HepG2 (cell line): Measurements from ENCODE around the gene CPT1B. TPM values are rescaled to one million over a fixed set of nuclear protein-coding genes. Genes with fewer than 3 reads are reported as not detected.
A peak's percentile ranks its signal among the peaks of the same experiment; 100 is the strongest.

ENCODE experiments used
- ARHGAP35 ChIP-seq: sonication (generic); formaldehyde crosslinking; IDR thresholded peaks from 2 replicates; pipeline ENCODE4 v1.9.0; 2022; ENCODE audit warnings: mild to moderate bottlenecking, inconsistent platforms, moderate library complexity, missing genetic modification reagents, borderline replicate concordance
- FOXP1 ChIP-seq, 2 experiments: fragments of 450-650 bp in 1 of 2; IDR thresholded peaks; 2 replicates each; pipeline ENCODE4 v1.6.1; 2017 to 2018; ENCODE audit warnings: antibody characterized with exemption in 1 of 2
- HES4 ChIP-seq: sonication (generic); formaldehyde crosslinking; IDR thresholded peaks from 2 replicates; pipeline ENCODE4 v1.9.0; 2021; ENCODE audit warnings: mild to moderate bottlenecking, missing genetic modification reagents, borderline replicate concordance
- HNRNPUL1 ChIP-seq: fragments of 200-400 bp; formaldehyde crosslinking; IDR thresholded peaks from 2 replicates; pipeline ENCODE4 v1.6.1; 2017; ENCODE audit warnings: low read depth, mild to moderate bottlenecking, low read length, moderate library complexity
- KDM5B ChIP-seq: sonication (generic); formaldehyde crosslinking; IDR thresholded peaks from 2 replicates; pipeline ENCODE4 v1.4.0; 2020; ENCODE audit warnings: missing genetic modification reagents, mild to moderate bottlenecking, borderline replicate concordance
- MAFG ChIP-seq: sonication (generic); formaldehyde crosslinking; IDR thresholded peaks from 2 replicates; pipeline ENCODE4 v1.5.1; 2020; ENCODE audit warnings: mild to moderate bottlenecking, missing genetic modification reagents
- MTF1 ChIP-seq: sonication (generic); formaldehyde crosslinking; IDR thresholded peaks from 2 replicates; pipeline ENCODE4 v1.5.0; 2020; ENCODE audit warnings: missing genetic modification reagents
- NBN ChIP-seq: fragments of 450-650 bp; conservative IDR thresholded peaks from 2 replicates; pipeline ENCODE4 v1.6.1; 2017
- RFX1 ChIP-seq: fragments of 450-650 bp; IDR thresholded peaks from 2 replicates; pipeline ENCODE4 v1.6.1; 2017
- RXRB ChIP-seq: IDR thresholded peaks from 2 replicates; pipeline ENCODE4 v1.6.1; 2016; ENCODE audit warnings: borderline replicate concordance, missing genetic modification reagents, missing compliant biosample characterization
- SMARCE1 ChIP-seq: fragments of 450-650 bp; IDR thresholded peaks from 2 replicates; pipeline ENCODE4 v1.6.1; 2017; ENCODE audit warnings: borderline replicate concordance
- SP4 ChIP-seq: sonication (generic); formaldehyde crosslinking; IDR thresholded peaks from 2 replicates; pipeline ENCODE4 v1.8.1; 2023; ENCODE audit warnings: mild to moderate bottlenecking, missing genetic modification reagents
- SRY ChIP-seq: sonication (generic); formaldehyde crosslinking; IDR thresholded peaks from 2 replicates; pipeline ENCODE4 v1.8.0; 2022; ENCODE audit warnings: mild to moderate bottlenecking, missing genetic modification reagents
- ZFP90 ChIP-seq: sonication (generic); formaldehyde crosslinking; IDR thresholded peaks from 2 replicates; pipeline ENCODE4 v1.8.0; 2022; ENCODE audit warnings: missing genetic modification reagents, mild to moderate bottlenecking, inconsistent platforms, borderline replicate concordance
- ZKSCAN1 ChIP-seq: fragments of 150-350 bp; IDR thresholded peaks from 2 replicates; pipeline ENCODE4 v1.6.1; 2014; ENCODE audit warnings: low read length
- ZNF260 ChIP-seq: sonication (generic); formaldehyde crosslinking; IDR thresholded peaks from 2 replicates; pipeline ENCODE4 v1.4.0; 2020; ENCODE audit warnings: missing genetic modification reagents, low read depth, mild to moderate bottlenecking, borderline replicate concordance
- ZNF44 ChIP-seq: sonication (generic); formaldehyde crosslinking; IDR thresholded peaks from 2 replicates; pipeline ENCODE4 v1.5.1; 2020; ENCODE audit warnings: mild to moderate bottlenecking, missing genetic modification reagents
- ZNF451 ChIP-seq: sonication (generic); formaldehyde crosslinking; IDR thresholded peaks from 2 replicates; pipeline ENCODE4 v1.5.0; 2020; ENCODE audit warnings: mild to moderate bottlenecking, missing genetic modification reagents
- ZNF629 ChIP-seq: sonication (generic); formaldehyde crosslinking; conservative IDR thresholded peaks from 2 replicates; pipeline ENCODE4 v1.5.0; 2020; ENCODE audit warnings: missing genetic modification reagents
- ZNF761 ChIP-seq: sonication (generic); formaldehyde crosslinking; conservative IDR thresholded peaks from 2 replicates; pipeline ENCODE4 v1.4.0; 2020; ENCODE audit warnings: mild to moderate bottlenecking, missing genetic modification reagents
- ZNF800 ChIP-seq: sonication (generic); formaldehyde crosslinking; IDR thresholded peaks from 2 replicates; pipeline ENCODE4 v1.4.0; 2020; ENCODE audit warnings: missing genetic modification reagents
- polyA plus RNA-seq, 8 experiments: library from polyadenylated mRNA; depleted of rRNA in 3 of 8; stranded (reverse) in 7 of 8; unstranded in 1 of 8; fragments of >200 nt; fragmentation: Illumina TruSeq in 4 of 8; extraction: Trizol in 4 of 8; gene quantifications; 2 replicates each; pipeline versions ENCODE4 v1.2.1 to v1.2.3, GENCODE V29; 2011 to 2016; ENCODE audit warnings: low read depth in 4 of 8, missing spikeins in 1 of 8, mixed read lengths in 1 of 8; ENCODE audit not compliant: insufficient read depth in 1 of 8
- total RNA-seq, 5 experiments: library from RNA; depleted of rRNA; stranded (reverse); fragments of >200 nt; fragmentation: Illumina TruSeq; extraction: Trizol; gene quantifications; 2 replicates each; pipeline ENCODE4 v1.2.3, GENCODE V29; 2016; ENCODE audit warnings: low read depth in 1 of 5
- TF ChIP-seq, protein P1 (sequence below): sonication (generic); formaldehyde crosslinking; IDR thresholded peaks from 2 replicates; pipeline ENCODE4 v1.4.0; 2020; ENCODE audit warnings: missing genetic modification reagents
- TF ChIP-seq, protein P2 (sequence below): sonication (generic); formaldehyde crosslinking; IDR thresholded peaks from 2 replicates; pipeline ENCODE4 v1.5.0; 2020; ENCODE audit warnings: mild to moderate bottlenecking, missing genetic modification reagents

The CPT1B gene
- total and polyA plus RNA-seq, 2 of the 13 experiments (the other 11 are each of a cell fraction or from before 2014, with no cell fraction given) = 9.2 to 19.5 TPM

DNA sequence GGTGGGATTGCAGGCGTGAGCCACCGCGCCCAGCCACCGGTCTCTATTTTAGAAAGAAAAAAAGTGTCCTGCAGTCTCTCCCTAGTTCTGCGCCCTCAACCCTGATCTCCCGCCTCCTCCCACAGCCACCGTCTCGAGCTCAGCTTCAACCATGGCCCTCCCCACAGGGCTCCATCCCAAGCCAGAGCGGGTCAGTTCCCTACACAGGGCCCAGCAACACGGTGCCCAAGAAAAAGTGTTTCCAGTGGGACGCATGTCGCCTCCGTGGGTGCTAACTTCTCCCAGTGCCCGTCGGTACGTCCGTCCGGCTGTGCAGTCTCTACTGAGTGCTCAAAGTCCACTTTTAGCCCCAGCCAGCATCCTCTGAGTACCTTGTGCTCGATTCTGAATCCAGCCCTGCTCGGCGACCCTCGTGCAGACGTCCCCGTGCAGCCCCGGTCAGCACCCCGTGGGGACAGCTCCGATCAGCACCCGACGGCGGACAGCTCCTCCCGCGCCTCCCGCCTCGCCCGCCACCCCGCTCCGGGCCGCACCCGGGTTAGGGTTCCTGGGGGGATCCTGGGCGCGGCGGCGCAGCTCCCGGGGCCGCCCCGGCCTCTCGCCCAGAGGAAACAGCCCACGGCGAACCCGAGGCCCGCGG is 21.7 kb upstream of the CPT1B start (continued):
- TF ChIP-seq ARHGAP35 (CRISPR knock-in tag) (peak; percentile 99), ZNF451 (peak; percentile 99), MTF1 (peak; percentile 98), ZFP90 (CRISPR knock-in tag) (peak; percentile 99), KDM5B (CRISPR knock-in tag) (peak; percentile 99), ZNF629 (CRISPR knock-in tag) (peak; percentile 67), ZKSCAN1 (no peak), SRY (CRISPR knock-in tag) (peak; percentile 100), RXRB (CRISPR knock-in tag) (peak; percentile 85), ZNF761 (CRISPR knock-in tag) (peak; percentile 88), FOXP1 (IDR thresholded peaks at IDR 0.05) (no peak), FOXP1 (CRISPR knock-in tag; IDR thresholded peaks at IDR 0.05) (no peak; the same call in 1 of the 2 replicates), SMARCE1 (no peak), ZNF260 (no peak), ZNF44 (peak; percentile 95), MAFG (CRISPR knock-in tag) (0 out of 2 replicates have a peak, but pooled peaks have one; percentile 44), RFX1 (no peak), HES4 (CRISPR knock-in tag) (peak; percentile 100), SP4 (peak; percentile 88), NBN (no peak), HNRNPUL1 (no peak), ZNF800 (CRISPR knock-in tag) (peak; percentile 96)
- TF ChIP-seq, protein P1, sequence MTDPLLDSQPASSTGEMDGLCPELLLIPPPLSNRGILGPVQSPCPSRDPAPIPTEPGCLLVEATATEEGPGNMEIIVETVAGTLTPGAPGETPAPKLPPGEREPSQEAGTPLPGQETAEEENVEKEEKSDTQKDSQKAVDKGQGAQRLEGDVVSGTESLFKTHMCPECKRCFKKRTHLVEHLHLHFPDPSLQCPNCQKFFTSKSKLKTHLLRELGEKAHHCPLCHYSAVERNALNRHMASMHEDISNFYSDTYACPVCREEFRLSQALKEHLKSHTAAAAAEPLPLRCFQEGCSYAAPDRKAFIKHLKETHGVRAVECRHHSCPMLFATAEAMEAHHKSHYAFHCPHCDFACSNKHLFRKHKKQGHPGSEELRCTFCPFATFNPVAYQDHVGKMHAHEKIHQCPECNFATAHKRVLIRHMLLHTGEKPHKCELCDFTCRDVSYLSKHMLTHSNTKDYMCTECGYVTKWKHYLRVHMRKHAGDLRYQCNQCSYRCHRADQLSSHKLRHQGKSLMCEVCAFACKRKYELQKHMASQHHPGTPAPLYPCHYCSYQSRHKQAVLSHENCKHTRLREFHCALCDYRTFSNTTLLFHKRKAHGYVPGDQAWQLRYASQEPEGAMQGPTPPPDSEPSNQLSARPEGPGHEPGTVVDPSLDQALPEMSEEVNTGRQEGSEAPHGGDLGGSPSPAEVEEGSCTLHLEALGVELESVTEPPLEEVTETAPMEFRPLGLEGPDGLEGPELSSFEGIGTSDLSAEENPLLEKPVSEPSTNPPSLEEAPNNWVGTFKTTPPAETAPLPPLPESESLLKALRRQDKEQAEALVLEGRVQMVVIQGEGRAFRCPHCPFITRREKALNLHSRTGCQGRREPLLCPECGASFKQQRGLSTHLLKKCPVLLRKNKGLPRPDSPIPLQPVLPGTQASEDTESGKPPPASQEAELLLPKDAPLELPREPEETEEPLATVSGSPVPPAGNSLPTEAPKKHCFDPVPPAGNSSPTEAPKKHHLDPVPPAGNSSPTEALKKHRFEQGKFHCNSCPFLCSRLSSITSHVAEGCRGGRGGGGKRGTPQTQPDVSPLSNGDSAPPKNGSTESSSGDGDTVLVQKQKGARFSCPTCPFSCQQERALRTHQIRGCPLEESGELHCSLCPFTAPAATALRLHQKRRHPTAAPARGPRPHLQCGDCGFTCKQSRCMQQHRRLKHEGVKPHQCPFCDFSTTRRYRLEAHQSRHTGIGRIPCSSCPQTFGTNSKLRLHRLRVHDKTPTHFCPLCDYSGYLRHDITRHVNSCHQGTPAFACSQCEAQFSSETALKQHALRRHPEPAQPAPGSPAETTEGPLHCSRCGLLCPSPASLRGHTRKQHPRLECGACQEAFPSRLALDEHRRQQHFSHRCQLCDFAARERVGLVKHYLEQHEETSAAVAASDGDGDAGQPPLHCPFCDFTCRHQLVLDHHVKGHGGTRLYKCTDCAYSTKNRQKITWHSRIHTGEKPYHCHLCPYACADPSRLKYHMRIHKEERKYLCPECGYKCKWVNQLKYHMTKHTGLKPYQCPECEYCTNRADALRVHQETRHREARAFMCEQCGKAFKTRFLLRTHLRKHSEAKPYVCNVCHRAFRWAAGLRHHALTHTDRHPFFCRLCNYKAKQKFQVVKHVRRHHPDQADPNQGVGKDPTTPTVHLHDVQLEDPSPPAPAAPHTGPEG = peak; percentile 96
- TF ChIP-seq, protein P2, sequence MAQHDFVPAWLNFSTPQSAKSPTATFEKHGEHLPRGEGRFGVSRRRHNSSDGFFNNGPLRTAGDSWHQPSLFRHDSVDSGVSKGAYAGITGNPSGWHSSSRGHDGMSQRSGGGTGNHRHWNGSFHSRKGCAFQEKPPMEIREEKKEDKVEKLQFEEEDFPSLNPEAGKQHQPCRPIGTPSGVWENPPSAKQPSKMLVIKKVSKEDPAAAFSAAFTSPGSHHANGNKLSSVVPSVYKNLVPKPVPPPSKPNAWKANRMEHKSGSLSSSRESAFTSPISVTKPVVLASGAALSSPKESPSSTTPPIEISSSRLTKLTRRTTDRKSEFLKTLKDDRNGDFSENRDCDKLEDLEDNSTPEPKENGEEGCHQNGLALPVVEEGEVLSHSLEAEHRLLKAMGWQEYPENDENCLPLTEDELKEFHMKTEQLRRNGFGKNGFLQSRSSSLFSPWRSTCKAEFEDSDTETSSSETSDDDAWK (CRISPR knock-in tag) = no peak
